ENCODE results near the gene RPL15. TPM values are rescaled to one million over a fixed set of nuclear protein-coding genes. Genes with fewer than 3 reads are reported as not detected.

RPL15 gene
- total and polyA plus RNA-seq, 7 donors, result 1,530 to 5,073 (median 3,091) TPM

DNA sequence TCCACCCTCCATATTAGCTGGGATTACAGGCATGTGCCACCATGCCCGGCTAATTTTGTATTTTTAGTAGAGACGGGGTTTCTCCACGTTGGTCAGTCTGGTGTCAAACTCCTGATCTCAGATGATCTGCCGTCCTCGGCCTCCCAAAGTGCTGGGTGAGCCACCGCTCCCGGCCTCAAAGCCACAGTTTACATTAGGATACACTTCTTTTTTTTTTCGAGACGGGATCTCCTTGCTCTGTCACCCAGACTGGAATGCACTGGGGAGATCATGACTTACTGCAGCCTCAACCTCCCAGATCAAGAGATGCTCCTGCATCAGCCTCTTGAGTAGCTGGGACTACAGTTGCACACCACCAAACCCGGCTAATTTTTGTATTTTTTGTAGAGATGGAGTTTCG lies 25.6 kb downstream of the RPL15 start:
- Histone ChIP-seq H3K4me1 (peaks cover 0 to 18% (median 13%) of the 10 kb centered on the region in 4 donors), H3K36me3 (no peaks in the 10 kb centered on the region), H3K27me3 (no peaks in the 10 kb centered on the region), H3K9me3 (no peaks in the 10 kb centered on the region), H3K27ac (no peak overlapping the region), H3K4me3 (no peak overlapping the region)
- WGBS, 2 donors, result 89 to 92% methylated on average over 11 of the region's 11 CpGs
- no peak for TF ChIP-seq POLR2AphosphoS5 (IDR thresholded peaks at IDR 0.05)
- no peak for TF ChIP-seq POLR2A (IDR thresholded peaks at IDR 0.05)
- no peak for TF ChIP-seq EP300 (IDR thresholded peaks at IDR 0.05)
- TF ChIP-seq, protein P1, sequence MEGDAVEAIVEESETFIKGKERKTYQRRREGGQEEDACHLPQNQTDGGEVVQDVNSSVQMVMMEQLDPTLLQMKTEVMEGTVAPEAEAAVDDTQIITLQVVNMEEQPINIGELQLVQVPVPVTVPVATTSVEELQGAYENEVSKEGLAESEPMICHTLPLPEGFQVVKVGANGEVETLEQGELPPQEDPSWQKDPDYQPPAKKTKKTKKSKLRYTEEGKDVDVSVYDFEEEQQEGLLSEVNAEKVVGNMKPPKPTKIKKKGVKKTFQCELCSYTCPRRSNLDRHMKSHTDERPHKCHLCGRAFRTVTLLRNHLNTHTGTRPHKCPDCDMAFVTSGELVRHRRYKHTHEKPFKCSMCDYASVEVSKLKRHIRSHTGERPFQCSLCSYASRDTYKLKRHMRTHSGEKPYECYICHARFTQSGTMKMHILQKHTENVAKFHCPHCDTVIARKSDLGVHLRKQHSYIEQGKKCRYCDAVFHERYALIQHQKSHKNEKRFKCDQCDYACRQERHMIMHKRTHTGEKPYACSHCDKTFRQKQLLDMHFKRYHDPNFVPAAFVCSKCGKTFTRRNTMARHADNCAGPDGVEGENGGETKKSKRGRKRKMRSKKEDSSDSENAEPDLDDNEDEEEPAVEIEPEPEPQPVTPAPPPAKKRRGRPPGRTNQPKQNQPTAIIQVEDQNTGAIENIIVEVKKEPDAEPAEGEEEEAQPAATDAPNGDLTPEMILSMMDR (IDR thresholded peaks at IDR 0.05), result no peak
- intact Hi-C loops (cut with DNase I), result no loop called here
- DNase-seq, result no peak

- Histone ChIP-seq H3K27ac (peak overlapping the region; percentile 93 to 100 (median 99)), H3K4me1 (peaks cover 0 to 34% (median 29%) of the 10 kb centered on the region in 4 donors), H3K4me3 (peak overlapping the region; percentile 79 to 94 (median 92)), H3K36me3 (no peaks in the 10 kb centered on the region), H3K27me3 (no peaks in the 10 kb centered on the region), H3K9me3 (no peaks in the 10 kb centered on the region)
- TF ChIP-seq EP300 (IDR thresholded peaks at IDR 0.05) (no peak), POLR2A (IDR thresholded peaks at IDR 0.05) (no peak), POLR2AphosphoS5 (IDR thresholded peaks at IDR 0.05) (no peak)
- TF ChIP-seq, protein P1 (IDR thresholded peaks at IDR 0.05), result no peak
- intact Hi-C loops (cut with DNase I), result no loop called here
- no peak for DNase-seq
- 5 to 10% methylated on average over 13 of the region's 13 CpGs for WGBS, 2 donors
Measured at GRCh38 chr3:23944007-23944783, 27.3 kb downstream of the RPL15 start.

GRCh38 chr3:23944861-23945662 lies 28.1 kb downstream of the RPL15 start, which contains the start of gene NR1D2:
NR1D2 (plus strand) TSS chr3:23945286; CDS start chr3:23945579, 293 bp downstream.
- H3K27me3 ChIP-seq, result no peaks in the 10 kb centered on the region
- intact Hi-C loops (cut with DNase I), result loop anchor here (1.0 to 5.0 kb wide), 2 partner anchors 28 to 138 kb away; partner anchors contain the start of genes RPL15 and UBE2E1
- H3K4me3 ChIP-seq, result peak within 1 kb of the TSS; percentile 79 to 94 (median 92)
- H3K36me3 ChIP-seq, result no peaks in the 10 kb centered on the region
- peak; percentile 93 for DNase-seq
- H3K4me1 ChIP-seq, result peaks cover 0 to 43% (median 38%) of the 10 kb centered on the region in 4 donors
- TF ChIP-seq POLR2AphosphoS5 (IDR thresholded peaks at IDR 0.05), result peak; percentile 65 to 92 (median 84)
- no peak for TF ChIP-seq EP300 (IDR thresholded peaks at IDR 0.05)
- H3K27ac ChIP-seq, result peak within 1 kb of the TSS; percentile 93 to 100 (median 99)
- no peaks in the 10 kb centered on the region for H3K9me3 ChIP-seq
- WGBS, 2 donors, result 0 to 1% methylated on average over 88 of the region's 88 CpGs

GRCh38 chr3:23945663-23945912 lies 28.7 kb downstream of the RPL15 start:
- TF ChIP-seq, protein P1 (IDR thresholded peaks at IDR 0.05), result no peak
- TF ChIP-seq POLR2AphosphoS5 (IDR thresholded peaks at IDR 0.05), result no peak
- TF ChIP-seq EP300 (IDR thresholded peaks at IDR 0.05), result no peak
- TF ChIP-seq POLR2A (IDR thresholded peaks at IDR 0.05), result no peak
- H3K9me3 ChIP-seq, result no peaks in the 10 kb centered on the region
- no peaks in the 10 kb centered on the region for H3K27me3 ChIP-seq
- intact Hi-C loops (cut with DNase I), result loop anchor here (1.0 to 5.0 kb wide), 2 partner anchors 28 to 138 kb away; partner anchors contain the start of genes RPL15 and UBE2E1
- H3K36me3 ChIP-seq, result no peaks in the 10 kb centered on the region
- H3K4me3 ChIP-seq, result peak overlapping the region; percentile 79 to 94 (median 92)
- DNase-seq, result no peak
- 0 to 1% methylated on average over 39 of the region's 39 CpGs for WGBS, 2 donors
- peak overlapping the region; percentile 93 to 100 (median 99) for H3K27ac ChIP-seq
- peaks cover 0 to 48% (median 43%) of the 10 kb centered on the region in 4 donors for H3K4me1 ChIP-seq

All from sigmoid colon (tissue), 7 donors.